ENCODE measurements around the gene TUFM. TPM values are rescaled to one million over a fixed set of nuclear protein-coding genes. Genes with fewer than 3 reads are reported as not detected.
"Not testable (repeated sequence)": the region's sequence is repeated elsewhere in the genome, so short reads cannot be mapped to it uniquely, and the experiment has no call there.

TUFM gene
- total and polyA plus RNA-seq, 10 donors = 76.3 to 194 (median 117) TPM

DNA sequence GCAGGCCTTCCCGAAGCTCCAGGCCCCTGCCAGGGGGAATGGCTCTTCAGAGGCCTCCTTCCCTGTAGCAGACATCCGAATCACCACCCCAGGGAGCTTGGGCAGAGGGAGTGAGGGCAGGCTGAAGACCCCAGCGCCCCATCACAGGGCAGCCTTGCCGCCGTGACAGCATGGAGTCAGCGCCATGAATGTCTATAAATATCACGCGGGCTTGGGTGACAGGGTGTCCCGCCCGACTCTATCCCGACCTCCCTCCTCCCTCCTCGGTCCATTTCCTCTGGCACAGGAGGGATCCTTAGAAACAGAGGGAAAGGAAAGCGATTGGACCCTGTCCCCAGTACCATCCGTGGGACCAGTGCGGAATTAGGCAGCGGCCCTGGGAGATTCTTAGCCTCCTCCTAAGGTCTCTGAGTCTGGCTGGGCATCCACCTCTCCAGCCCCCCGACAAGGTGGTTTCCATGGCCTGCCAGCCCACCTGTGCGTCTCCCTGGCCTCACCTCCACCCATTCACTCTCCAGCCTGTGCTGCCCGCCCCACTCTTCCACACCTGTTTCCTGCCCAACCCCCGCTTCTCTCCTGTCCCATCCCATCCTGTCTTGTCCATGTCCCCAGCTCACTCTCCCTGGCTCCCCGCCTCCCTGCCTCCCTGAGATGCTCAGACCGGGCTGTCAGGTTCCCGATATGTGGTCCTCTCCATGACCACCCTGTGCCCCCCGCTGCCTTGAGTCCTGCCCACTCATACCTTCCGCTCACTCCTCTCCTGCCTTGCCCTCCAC, 37.3 kb upstream of the TUFM start:
- WGBS, 5 donors = 67 to 84% (median 79%) methylated on average over 21 to 25 of the region's 25 CpGs
- Histone ChIP-seq H3K27me3 (replicated peaks in 1 of 7) (peaks cover 0 to 34% (median 0%) of the 10 kb centered on the region in 7 donors), H3K27ac (no peak overlapping the region), H3K9me3 (no peaks in the 10 kb centered on the region), H3K4me3 (no peak overlapping the region), H3K36me3 (no peaks in the 10 kb centered on the region), H3K4me1 (peaks cover 6 to 27% (median 19%) of the 10 kb centered on the region in 6 donors)
- DNase-seq = peak; percentile 61
- intact Hi-C loops (cut with DNase I; ENCODE audit: low total_unique reads) = no loop called here
- TF ChIP-seq POLR2A (IDR thresholded peaks at IDR 0.05) (no peak), POLR2AphosphoS5 (IDR thresholded peaks at IDR 0.05) (no peak)
- TF ChIP-seq, protein P1, sequence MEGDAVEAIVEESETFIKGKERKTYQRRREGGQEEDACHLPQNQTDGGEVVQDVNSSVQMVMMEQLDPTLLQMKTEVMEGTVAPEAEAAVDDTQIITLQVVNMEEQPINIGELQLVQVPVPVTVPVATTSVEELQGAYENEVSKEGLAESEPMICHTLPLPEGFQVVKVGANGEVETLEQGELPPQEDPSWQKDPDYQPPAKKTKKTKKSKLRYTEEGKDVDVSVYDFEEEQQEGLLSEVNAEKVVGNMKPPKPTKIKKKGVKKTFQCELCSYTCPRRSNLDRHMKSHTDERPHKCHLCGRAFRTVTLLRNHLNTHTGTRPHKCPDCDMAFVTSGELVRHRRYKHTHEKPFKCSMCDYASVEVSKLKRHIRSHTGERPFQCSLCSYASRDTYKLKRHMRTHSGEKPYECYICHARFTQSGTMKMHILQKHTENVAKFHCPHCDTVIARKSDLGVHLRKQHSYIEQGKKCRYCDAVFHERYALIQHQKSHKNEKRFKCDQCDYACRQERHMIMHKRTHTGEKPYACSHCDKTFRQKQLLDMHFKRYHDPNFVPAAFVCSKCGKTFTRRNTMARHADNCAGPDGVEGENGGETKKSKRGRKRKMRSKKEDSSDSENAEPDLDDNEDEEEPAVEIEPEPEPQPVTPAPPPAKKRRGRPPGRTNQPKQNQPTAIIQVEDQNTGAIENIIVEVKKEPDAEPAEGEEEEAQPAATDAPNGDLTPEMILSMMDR (IDR thresholded peaks at IDR 0.05 in 8 of 11, conservative IDR thresholded peaks at IDR 0.05 in 3 of 11) = no peak

DNA sequence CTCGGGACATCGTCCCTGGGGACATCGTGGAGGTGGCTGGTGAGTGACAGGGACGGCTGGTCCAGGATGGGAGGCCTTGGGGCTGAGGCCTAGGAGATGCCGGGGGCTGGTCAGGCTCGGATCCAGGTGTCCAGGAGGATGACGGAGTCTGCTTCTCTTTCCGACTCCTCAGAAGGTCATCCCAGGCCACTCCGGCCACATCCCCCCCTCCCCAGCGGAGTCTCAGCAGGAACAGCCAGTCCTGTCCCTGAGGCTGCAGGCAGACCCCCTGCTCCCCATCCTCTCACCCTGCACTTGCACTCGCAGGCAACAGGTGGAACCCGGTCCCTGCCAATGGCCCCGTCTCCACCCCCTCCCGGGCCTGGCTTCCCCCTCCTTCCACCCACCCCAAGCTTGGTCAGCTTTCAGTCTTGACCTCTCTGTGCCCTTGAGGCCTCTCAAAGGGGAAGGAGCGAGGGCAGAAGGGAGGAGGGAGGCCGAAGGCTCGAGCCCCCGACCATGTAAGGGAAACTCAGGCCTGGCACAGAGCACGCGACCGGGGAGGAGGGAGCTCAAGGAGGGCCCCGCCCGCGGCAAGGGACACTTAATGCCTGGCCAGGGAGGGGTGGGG, 36.5 kb upstream of the TUFM start:
- peak; percentile 59 for DNase-seq
- peaks cover 0 to 34% (median 0%) of the 10 kb centered on the region in 7 donors for H3K27me3 ChIP-seq (replicated peaks in 1 of 7)
- no peaks in the 10 kb centered on the region for H3K9me3 ChIP-seq
- peaks cover 6 to 27% (median 19%) of the 10 kb centered on the region in 6 donors for H3K4me1 ChIP-seq
- no peak overlapping the region for H3K4me3 ChIP-seq
- no peak overlapping the region for H3K27ac ChIP-seq
- intact Hi-C loops (cut with DNase I; ENCODE audit: low total_unique reads) = no loop called here
- 57 to 77% (median 67%) methylated on average over 20 to 24 of the region's 24 CpGs for WGBS, 5 donors
- no peaks in the 10 kb centered on the region for H3K36me3 ChIP-seq
- TF ChIP-seq, protein P1 (IDR thresholded peaks at IDR 0.05 in 8 of 11, conservative IDR thresholded peaks at IDR 0.05 in 3 of 11) = no peak
- TF ChIP-seq POLR2AphosphoS5 (IDR thresholded peaks at IDR 0.05) (no peak), POLR2A (IDR thresholded peaks at IDR 0.05) (no peak)

DNA sequence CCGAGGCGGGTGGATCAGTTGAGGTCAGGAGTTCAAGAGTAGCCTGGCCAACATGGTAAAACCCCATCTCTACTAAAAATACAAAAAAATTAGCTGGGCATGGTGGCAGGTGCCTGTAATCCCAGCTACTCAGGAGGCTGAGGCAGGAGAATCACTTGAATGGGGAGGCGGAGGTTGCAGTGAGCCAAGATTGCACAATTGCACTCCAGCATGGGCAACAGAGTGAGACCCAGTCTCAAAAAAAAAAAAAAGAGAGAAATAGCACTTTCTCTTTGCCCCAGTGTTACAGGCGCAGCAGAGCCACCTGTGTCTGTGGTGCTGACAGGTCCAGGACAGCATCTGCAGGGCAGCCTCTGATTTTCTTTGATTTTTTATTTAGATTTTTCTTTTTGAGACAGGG, 35.4 kb upstream of the TUFM start:
- H3K4me1 ChIP-seq = peaks cover 6 to 27% (median 19%) of the 10 kb centered on the region in 6 donors
- H3K4me3 ChIP-seq; H3K9me3 ChIP-seq; DNase-seq; H3K36me3 ChIP-seq; intact Hi-C loops (cut with DNase I; ENCODE audit: low total_unique reads); H3K27ac ChIP-seq: not testable (repeated sequence)
- 68 to 88% (median 74%) methylated on average over 4 of the region's 4 CpGs for WGBS, 5 donors
- peaks cover 0 to 34% (median 0%) of the 10 kb centered on the region in 7 donors for H3K27me3 ChIP-seq (replicated peaks in 1 of 7)

DNA sequence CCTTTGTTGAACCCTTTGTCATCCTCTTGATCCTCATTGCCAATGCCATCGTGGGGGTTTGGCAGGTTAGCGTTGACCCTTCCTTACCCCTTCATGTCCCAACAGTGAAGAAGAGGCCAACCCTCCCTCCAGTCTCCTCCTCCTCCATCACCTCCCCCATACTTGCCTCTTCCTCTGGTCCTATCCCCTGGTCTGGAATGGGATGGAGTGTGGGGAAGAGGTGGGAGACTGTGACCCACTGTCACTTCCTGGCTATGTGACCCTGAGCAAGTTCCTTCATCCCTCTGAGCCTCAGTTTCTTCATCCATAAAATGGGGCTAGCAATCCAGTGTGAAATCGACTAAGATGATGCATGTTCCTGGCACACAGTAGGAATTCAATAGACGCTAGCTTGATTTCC, 34.8 kb upstream of the TUFM start:
- Histone ChIP-seq H3K4me3 (no peak overlapping the region), H3K27me3 (replicated peaks in 1 of 7) (peaks cover 0 to 34% (median 0%) of the 10 kb centered on the region in 7 donors), H3K4me1 (peaks cover 6 to 27% (median 19%) of the 10 kb centered on the region in 6 donors), H3K27ac (no peak overlapping the region), H3K36me3 (peaks cover 0 to 2% (median 0%) of the 10 kb centered on the region in 6 donors), H3K9me3 (no peaks in the 10 kb centered on the region)
- no peak for TF ChIP-seq POLR2AphosphoS5 (IDR thresholded peaks at IDR 0.05)
- WGBS, 5 donors = 75 to 87% (median 83%) methylated on average over 4 of the region's 4 CpGs
- intact Hi-C loops (cut with DNase I; ENCODE audit: low total_unique reads) = no loop called here
- DNase-seq = no peak

DNA sequence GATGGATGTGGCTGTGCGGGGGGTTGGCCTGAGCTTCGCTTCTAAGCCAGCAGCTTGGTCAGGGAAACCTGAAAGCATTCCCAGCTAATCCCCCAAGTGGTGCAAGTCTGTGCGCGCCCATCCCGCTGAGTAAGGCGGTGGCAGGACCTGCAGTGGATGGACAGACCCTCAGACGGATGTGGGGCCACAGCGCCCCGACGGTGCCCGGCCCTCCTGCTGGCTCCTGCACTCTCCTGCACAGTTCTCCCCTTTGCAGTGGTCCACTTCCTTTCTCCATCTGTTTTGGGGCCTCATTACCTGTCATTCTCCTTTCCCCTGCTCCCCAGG, 34.4 kb upstream of the TUFM start:
- intact Hi-C loops (cut with DNase I; ENCODE audit: low total_unique reads) = no loop called here
- DNase-seq = peak; percentile 62
- Histone ChIP-seq H3K4me3 (peak overlapping the region in 6 of 8 donors; percentile 62 to 87 (median 80)), H3K9me3 (no peaks in the 10 kb centered on the region), H3K27ac (no peak overlapping the region), H3K4me1 (peaks cover 6 to 27% (median 19%) of the 10 kb centered on the region in 6 donors), H3K27me3 (replicated peaks in 1 of 7) (peaks cover 0 to 34% (median 0%) of the 10 kb centered on the region in 7 donors), H3K36me3 (peaks cover 0 to 6% (median 0%) of the 10 kb centered on the region in 6 donors)
- WGBS, 5 donors = 14 to 38% (median 27%) methylated on average over 10 to 11 of the region's 11 CpGs
- TF ChIP-seq, protein P1 (IDR thresholded peaks at IDR 0.05 in 8 of 11, conservative IDR thresholded peaks at IDR 0.05 in 3 of 11) = no peak
- TF ChIP-seq POLR2A (IDR thresholded peaks at IDR 0.05) (no peak), POLR2AphosphoS5 (IDR thresholded peaks at IDR 0.05) (no peak)
